SJSA1 (cell line): Measurements from ENCODE around the gene CCNG2. TPM values are rescaled to one million over a fixed set of nuclear protein-coding genes. Genes with fewer than 3 reads are reported as not detected.

ENCODE experiments used
- DNase-seq, 2 experiments: peaks; one replicate each; pipeline ENCODE4 v3.0.0-alpha.2; 2015 to 2020; ENCODE audit warnings: low spot score in 2 of 2, low read depth in 1 of 2
- H3K27ac ChIP-seq: fragments of 250-450 bp; sonication (Bioruptor Pico); 2 replicates; pipeline ENCODE4 v1.5.1; 2020; ENCODE audit warnings: mild to moderate bottlenecking, moderate library complexity
- H3K27me3 ChIP-seq: fragments of 250-450 bp; sonication (Bioruptor Pico); replicated peaks from 2 replicates; pipeline ENCODE4 v1.5.1; 2020; ENCODE audit warnings: mild to moderate bottlenecking, moderate library complexity
- H3K36me3 ChIP-seq: fragments of 250-450 bp; sonication (Bioruptor Pico); 2 replicates; pipeline ENCODE4 v1.5.1; 2020; ENCODE audit warnings: mild to moderate bottlenecking
- H3K4me1 ChIP-seq: fragments of 250-450 bp; sonication (Bioruptor Pico); replicated peaks from 2 replicates; pipeline ENCODE4 v1.6.1; 2021; ENCODE audit warnings: mild to moderate bottlenecking
- H3K4me3 ChIP-seq: fragments of 250-450 bp; sonication (Bioruptor Pico); 2 replicates; pipeline ENCODE4 v1.5.1; 2020; ENCODE audit warnings: mild to moderate bottlenecking
- H3K9me3 ChIP-seq: fragments of 250-450 bp; sonication (Bioruptor Pico); replicated peaks from 2 replicates; pipeline ENCODE4 v1.5.1; 2020; ENCODE audit warnings: mild to moderate bottlenecking
- total RNA-seq: library from RNA; depleted of rRNA; stranded (reverse); fragments of >200 nt; shearing (Covaris generic); gene quantifications from 2 replicates; pipeline ENCODE4 v1.2.3, GENCODE V29; 2014; rRNA removed

Gene CCNG2
- total RNA-seq, 1 experiment from 2014 or later: 12.3 TPM

- Histone ChIP-seq H3K4me3 (no peak overlapping the region), H3K9me3 (no peaks in the 10 kb centered on the region; the same call in 1 of the 2 replicates), H3K27ac (no peak overlapping the region), H3K36me3 (no peaks in the 10 kb centered on the region), H3K27me3 (peaks cover 18% of the 10 kb centered on the region), H3K4me1 (no peaks in the 10 kb centered on the region)
- DNase-seq: no peak
These were observed 52.9 kb downstream of the CCNG2 start for GRCh38 chr4:77209936-77210335.

- no peak overlapping the region for H3K27ac ChIP-seq
- no peaks in the 10 kb centered on the region for H3K36me3 ChIP-seq
- DNase-seq: no peak
- no peaks in the 10 kb centered on the region for H3K4me1 ChIP-seq
- peaks cover 10% of the 10 kb centered on the region for H3K27me3 ChIP-seq
- H3K4me3 ChIP-seq: no peak overlapping the region
- H3K9me3 ChIP-seq: no peaks in the 10 kb centered on the region; the same call in 1 of the 2 replicates
These were observed 58.1 kb downstream of the CCNG2 start for GRCh38 chr4:77215107-77215506.

- Histone ChIP-seq H3K9me3 (no peaks in the 10 kb centered on the region), H3K36me3 (no peaks in the 10 kb centered on the region), H3K27ac (no peak overlapping the region), H3K27me3 (peaks cover 12% of the 10 kb centered on the region), H3K4me1 (no peaks in the 10 kb centered on the region), H3K4me3 (no peak overlapping the region)
- DNase-seq: no peak
These were observed 60.5 kb downstream of the CCNG2 start for GRCh38 chr4:77217526-77217925.

- Histone ChIP-seq H3K4me3 (no peak overlapping the region), H3K4me1 (no peaks in the 10 kb centered on the region), H3K27me3 (peaks cover 22% of the 10 kb centered on the region), H3K9me3 (no peaks in the 10 kb centered on the region), H3K36me3 (no peaks in the 10 kb centered on the region), H3K27ac (no peak overlapping the region)
- DNase-seq: no peak
These were observed 62.3 kb downstream of the CCNG2 start for GRCh38 chr4:77219266-77219665.

Other genes starting within 250 kb of the CCNG2 start
- gene SEPTIN11, start 207.5 kb upstream of the CCNG2 start, total RNA-seq: 255 and 283 TPM in 2 replicates
- 94.5 and 181 TPM in 2 replicates for gene CCNI, start 81.2 kb upstream of the CCNG2 start, total RNA-seq